HL-60 (cell line): ENCODE results near the gene MAD1L1.

Experiments used
- DNase-seq, 2 experiments: peaks; one replicate each; pipeline ENCODE4 v3.0.0-alpha.2; 2010 to 2020; ENCODE audit warnings: low read depth in 1 of 2, low spot score in 1 of 2
- H3K27ac ChIP-seq: fragments of 250-450 bp; sonication (Bioruptor Pico); replicated peaks from 2 replicates; pipeline ENCODE4 v1.5.1; 2020; ENCODE audit warnings: mild to moderate bottlenecking, moderate library complexity
- H3K27me3 ChIP-seq: fragments of 250-450 bp; sonication (Bioruptor Pico); 2 replicates; pipeline ENCODE4 v1.5.1; 2021; ENCODE audit warnings: mild to moderate bottlenecking, moderate library complexity; ENCODE audit not compliant: insufficient read depth, poor library complexity, severe bottlenecking
- H3K4me3 ChIP-seq: replicated peaks from 2 replicates; pipeline ENCODE4 v1.5.1; 2011; ENCODE audit warnings: mild to moderate bottlenecking, control low read depth, low read length; ENCODE audit not compliant: insufficient read depth
- CTCF ChIP-seq: IDR thresholded peaks from one replicate; pipeline ENCODE4 v1.5.1; 2011; ENCODE audit warnings: low read length, control low read depth, inconsistent platforms; ENCODE audit not compliant: insufficient read depth
- GABPA ChIP-seq: IDR thresholded peaks from 2 replicates; pipeline ENCODE4 v1.6.1; 2012; ENCODE audit warnings: low read depth
- POLR2AphosphoS5 ChIP-seq: IDR thresholded peaks from 2 replicates; pipeline ENCODE4 v1.6.1; 2012; ENCODE audit warnings: low read depth
- REST ChIP-seq: IDR thresholded peaks from 2 replicates; pipeline ENCODE4 v1.6.1; 2012; ENCODE audit warnings: low read depth; ENCODE audit not compliant: insufficient replicate concordance
- SPI1 ChIP-seq: IDR thresholded peaks from 2 replicates; pipeline ENCODE4 v1.6.1; 2012; ENCODE audit warnings: low read depth, mild to moderate bottlenecking, borderline replicate concordance

MAD1L1 gene

GRCh38 chr7:2220030-2220429 is 12.7 kb downstream of the MAD1L1 start:
- no peak overlapping the region for H3K4me3 ChIP-seq
- no peak for DNase-seq
- H3K27ac ChIP-seq, result no peak overlapping the region
- TF ChIP-seq CTCF (no peak), GABPA (no peak), POLR2AphosphoS5 (no peak), SPI1 (no peak), REST (no peak)
- H3K27me3 ChIP-seq, result no peaks in the 10 kb centered on the region

- Histone ChIP-seq H3K4me3 (no peak overlapping the region), H3K27me3 (no peaks in the 10 kb centered on the region), H3K27ac (no peak overlapping the region)
- no peak for TF ChIP-seq REST
- TF ChIP-seq CTCF, result no peak
- TF ChIP-seq SPI1, result no peak
- no peak for TF ChIP-seq POLR2AphosphoS5
- no peak for TF ChIP-seq GABPA
- no peak for DNase-seq
Observed at GRCh38 chr7:2219606-2220005, 13.1 kb downstream of the MAD1L1 start.

GRCh38 chr7:2219136-2219535 is 13.6 kb downstream of the MAD1L1 start:
- H3K27me3 ChIP-seq, result no peaks in the 10 kb centered on the region
- TF ChIP-seq GABPA (no peak), POLR2AphosphoS5 (no peak), SPI1 (no peak), CTCF (no peak), REST (no peak)
- no peak overlapping the region for H3K4me3 ChIP-seq
- no peak for DNase-seq
- H3K27ac ChIP-seq, result no peak overlapping the region
